Activated naive CD4-positive, alpha-beta T cell treated with anti-CD3 and anti-CD28 coated beads, Interleukin-2, amount 50 U/mL, for 24 hours (primary cell): ENCODE results near the gene FLNB.
A peak's percentile ranks its signal among the peaks of the same experiment; 100 is the strongest.

ENCODE experiments used
- H3K27ac Mint-ChIP-seq: one replicate; pipeline ENCODE4 v1.8.0; 2021; ENCODE audit warnings: mild to moderate bottlenecking, mixed read lengths
- H3K27me3 Mint-ChIP-seq: one replicate; pipeline ENCODE4 v1.8.0; 2021; ENCODE audit warnings: mixed read lengths
- H3K36me3 Mint-ChIP-seq: one replicate; pipeline ENCODE4 v1.8.0; 2021; ENCODE audit warnings: mixed read lengths
- H3K4me1 Mint-ChIP-seq: one replicate; pipeline ENCODE4 v1.8.0; 2021; ENCODE audit warnings: mixed read lengths
- H3K4me3 Mint-ChIP-seq: one replicate; pipeline ENCODE4 v1.8.0; 2021; ENCODE audit warnings: mild to moderate bottlenecking, mixed read lengths
- H3K9me3 Mint-ChIP-seq: one replicate; pipeline ENCODE4 v1.8.0; 2021; ENCODE audit warnings: mixed read lengths

FLNB gene, protein sequence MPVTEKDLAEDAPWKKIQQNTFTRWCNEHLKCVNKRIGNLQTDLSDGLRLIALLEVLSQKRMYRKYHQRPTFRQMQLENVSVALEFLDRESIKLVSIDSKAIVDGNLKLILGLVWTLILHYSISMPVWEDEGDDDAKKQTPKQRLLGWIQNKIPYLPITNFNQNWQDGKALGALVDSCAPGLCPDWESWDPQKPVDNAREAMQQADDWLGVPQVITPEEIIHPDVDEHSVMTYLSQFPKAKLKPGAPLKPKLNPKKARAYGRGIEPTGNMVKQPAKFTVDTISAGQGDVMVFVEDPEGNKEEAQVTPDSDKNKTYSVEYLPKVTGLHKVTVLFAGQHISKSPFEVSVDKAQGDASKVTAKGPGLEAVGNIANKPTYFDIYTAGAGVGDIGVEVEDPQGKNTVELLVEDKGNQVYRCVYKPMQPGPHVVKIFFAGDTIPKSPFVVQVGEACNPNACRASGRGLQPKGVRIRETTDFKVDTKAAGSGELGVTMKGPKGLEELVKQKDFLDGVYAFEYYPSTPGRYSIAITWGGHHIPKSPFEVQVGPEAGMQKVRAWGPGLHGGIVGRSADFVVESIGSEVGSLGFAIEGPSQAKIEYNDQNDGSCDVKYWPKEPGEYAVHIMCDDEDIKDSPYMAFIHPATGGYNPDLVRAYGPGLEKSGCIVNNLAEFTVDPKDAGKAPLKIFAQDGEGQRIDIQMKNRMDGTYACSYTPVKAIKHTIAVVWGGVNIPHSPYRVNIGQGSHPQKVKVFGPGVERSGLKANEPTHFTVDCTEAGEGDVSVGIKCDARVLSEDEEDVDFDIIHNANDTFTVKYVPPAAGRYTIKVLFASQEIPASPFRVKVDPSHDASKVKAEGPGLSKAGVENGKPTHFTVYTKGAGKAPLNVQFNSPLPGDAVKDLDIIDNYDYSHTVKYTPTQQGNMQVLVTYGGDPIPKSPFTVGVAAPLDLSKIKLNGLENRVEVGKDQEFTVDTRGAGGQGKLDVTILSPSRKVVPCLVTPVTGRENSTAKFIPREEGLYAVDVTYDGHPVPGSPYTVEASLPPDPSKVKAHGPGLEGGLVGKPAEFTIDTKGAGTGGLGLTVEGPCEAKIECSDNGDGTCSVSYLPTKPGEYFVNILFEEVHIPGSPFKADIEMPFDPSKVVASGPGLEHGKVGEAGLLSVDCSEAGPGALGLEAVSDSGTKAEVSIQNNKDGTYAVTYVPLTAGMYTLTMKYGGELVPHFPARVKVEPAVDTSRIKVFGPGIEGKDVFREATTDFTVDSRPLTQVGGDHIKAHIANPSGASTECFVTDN (N-terminal part only)

DNA sequence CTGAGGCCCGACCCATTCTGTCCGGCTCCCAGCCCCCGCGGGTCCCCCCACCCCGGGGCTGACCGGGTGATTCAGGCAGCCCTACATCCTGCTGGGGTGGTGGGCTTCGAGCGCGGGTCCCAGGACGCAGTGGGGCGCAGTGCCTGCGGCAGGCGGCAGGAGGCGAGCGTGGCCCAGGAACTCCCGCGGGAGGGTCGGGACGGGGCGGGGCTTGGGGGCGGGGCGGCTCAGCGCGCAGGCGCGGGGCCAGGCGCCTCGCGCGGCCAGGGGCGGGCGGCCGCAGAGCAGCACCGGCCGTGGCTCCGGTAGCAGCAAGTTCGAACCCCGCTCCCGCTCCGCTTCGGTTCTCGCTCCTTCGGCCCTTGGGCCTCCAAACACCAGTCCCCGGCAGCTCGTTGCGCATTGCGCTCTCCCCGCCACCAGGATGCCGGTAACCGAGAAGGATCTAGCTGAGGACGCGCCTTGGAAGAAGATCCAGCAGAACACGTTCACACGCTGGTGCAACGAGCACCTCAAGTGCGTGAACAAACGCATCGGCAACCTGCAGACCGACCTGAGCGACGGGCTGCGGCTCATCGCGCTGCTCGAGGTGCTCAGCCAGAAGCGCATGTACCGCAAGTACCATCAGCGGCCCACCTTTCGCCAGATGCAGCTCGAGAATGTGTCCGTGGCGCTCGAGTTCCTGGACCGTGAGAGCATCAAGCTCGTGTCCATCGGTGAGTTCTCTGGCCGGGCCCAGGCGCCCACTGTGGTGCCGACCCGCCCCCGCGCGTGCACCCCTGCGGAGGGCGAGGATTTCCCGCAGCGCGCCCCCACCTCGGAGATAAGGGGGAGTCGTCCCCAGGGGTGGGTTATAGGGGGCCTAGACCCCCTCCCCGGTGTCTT, at the start of gene FLNB:
TSS of gene FLNB (plus strand) at position 282 of the 885 bp plus-strand sequence. CDS start at position 425, 143 bp downstream.
- Mint-ChIP-seq H3K27me3 (no peaks in the 10 kb centered on the region), H3K27ac (peak within 1 kb of the TSS; percentile 46), H3K4me1 (peaks cover 39% of the 10 kb centered on the region), H3K9me3 (no peaks in the 10 kb centered on the region), H3K4me3 (peak within 1 kb of the TSS; percentile 90), H3K36me3 (peaks cover 3% of the 10 kb centered on the region)

GRCh38 chr3:57958642-57959422, 49.4 kb upstream of the FLNB start:
- Mint-ChIP-seq H3K36me3 (no peaks in the 10 kb centered on the region), H3K4me3 (no peak overlapping the region)

GRCh38 chr3:57959423-57960173, 48.6 kb upstream of the FLNB start:
- Mint-ChIP-seq H3K27ac (no peak overlapping the region), H3K4me3 (no peak overlapping the region), H3K9me3 (no peaks in the 10 kb centered on the region), H3K27me3 (no peaks in the 10 kb centered on the region), H3K36me3 (no peaks in the 10 kb centered on the region), H3K4me1 (no peaks in the 10 kb centered on the region)

More at GRCh38 chr3:57958642-57959422, 49.4 kb upstream of the FLNB start:
- no peaks in the 10 kb centered on the region for H3K4me1 Mint-ChIP-seq
- H3K27ac Mint-ChIP-seq = peak overlapping the region; percentile 68
- H3K9me3 Mint-ChIP-seq = no peaks in the 10 kb centered on the region
- H3K27me3 Mint-ChIP-seq = no peaks in the 10 kb centered on the region

DNA sequence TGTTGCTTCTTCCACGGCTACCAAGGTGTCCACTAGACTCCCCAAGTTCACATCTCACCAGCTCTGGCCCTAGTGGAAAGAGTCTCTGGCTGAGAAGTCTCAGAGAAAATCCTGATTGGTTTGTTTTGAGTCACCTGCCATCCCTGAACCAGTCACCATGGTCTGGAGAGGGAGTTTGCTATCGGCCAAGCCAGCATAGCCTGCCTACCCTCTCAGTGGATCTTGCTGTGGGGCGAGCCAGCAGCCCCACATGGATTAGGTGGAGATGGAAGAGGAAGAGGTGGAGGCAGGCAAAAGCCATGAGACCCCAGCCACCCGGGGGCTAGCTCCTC, 48.1 kb upstream of the FLNB start:
- Mint-ChIP-seq H3K27ac (no peak overlapping the region), H3K4me1 (no peaks in the 10 kb centered on the region), H3K4me3 (no peak overlapping the region), H3K9me3 (no peaks in the 10 kb centered on the region), H3K36me3 (no peaks in the 10 kb centered on the region), H3K27me3 (no peaks in the 10 kb centered on the region)

GRCh38 chr3:57961177-57961827, 46.9 kb upstream of the FLNB start:
- Mint-ChIP-seq H3K36me3 (no peaks in the 10 kb centered on the region), H3K27ac (no peak overlapping the region), H3K4me3 (no peak overlapping the region), H3K4me1 (no peaks in the 10 kb centered on the region), H3K9me3 (no peaks in the 10 kb centered on the region), H3K27me3 (no peaks in the 10 kb centered on the region)

- Mint-ChIP-seq H3K4me1 (peaks cover under 1% of the 10 kb centered on the region), H3K9me3 (no peaks in the 10 kb centered on the region), H3K36me3 (no peaks in the 10 kb centered on the region), H3K4me3 (no peak overlapping the region), H3K27me3 (no peaks in the 10 kb centered on the region), H3K27ac (no peak overlapping the region)
These were observed 46.3 kb upstream of the FLNB start for GRCh38 chr3:57961828-57962447.

DNA sequence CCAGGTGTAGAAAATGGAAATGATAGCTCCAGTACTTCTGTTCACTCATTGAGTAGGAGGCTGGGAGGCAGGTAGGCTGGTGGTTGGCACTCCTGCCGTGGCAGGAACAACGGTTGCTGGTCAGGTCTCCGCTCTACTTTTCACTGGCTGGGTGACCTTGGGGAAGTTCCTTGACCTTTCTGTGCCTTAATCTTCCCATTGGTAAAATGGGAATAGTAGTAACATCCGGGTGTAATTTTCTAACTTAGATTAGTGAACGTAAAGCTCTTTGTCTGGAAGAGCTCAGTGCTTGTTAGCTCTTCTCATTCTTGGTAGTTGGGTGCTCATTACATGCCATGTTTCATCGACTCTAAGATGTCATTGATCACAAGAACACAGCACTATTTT, 45.8 kb upstream of the FLNB start:
- peaks cover 5% of the 10 kb centered on the region for H3K4me1 Mint-ChIP-seq
- no peaks in the 10 kb centered on the region for H3K36me3 Mint-ChIP-seq
- no peaks in the 10 kb centered on the region for H3K9me3 Mint-ChIP-seq
- no peak overlapping the region for H3K4me3 Mint-ChIP-seq
- no peaks in the 10 kb centered on the region for H3K27me3 Mint-ChIP-seq
- no peak overlapping the region for H3K27ac Mint-ChIP-seq

DNA sequence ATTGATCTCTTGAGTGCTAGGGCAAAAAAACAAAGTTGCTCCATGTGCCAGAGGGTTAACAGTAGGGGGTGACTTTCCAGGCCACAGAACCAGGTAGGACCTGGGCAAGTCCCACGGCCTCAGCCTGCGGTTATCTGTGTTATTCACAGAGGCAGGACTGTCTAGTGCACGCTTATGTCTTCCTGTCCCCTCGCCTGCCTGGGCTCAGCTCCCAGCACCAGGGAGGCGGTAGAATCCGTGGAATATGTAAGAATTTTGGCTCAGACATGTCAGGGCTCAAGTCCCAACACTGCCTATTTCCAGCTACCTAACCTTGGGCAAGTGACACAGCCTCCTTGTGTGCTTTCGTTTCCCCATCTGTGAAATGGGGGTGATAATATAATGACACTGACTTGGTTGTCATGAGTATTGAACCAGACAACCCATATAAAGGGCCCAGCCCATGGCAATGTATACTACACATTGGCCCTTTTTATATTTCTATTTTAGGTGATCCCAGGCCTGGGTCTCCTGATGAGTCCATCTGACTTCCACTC, 44.3 kb upstream of the FLNB start:
- Mint-ChIP-seq H3K36me3 (no peaks in the 10 kb centered on the region), H3K27me3 (no peaks in the 10 kb centered on the region), H3K27ac (no peak overlapping the region)

DNA sequence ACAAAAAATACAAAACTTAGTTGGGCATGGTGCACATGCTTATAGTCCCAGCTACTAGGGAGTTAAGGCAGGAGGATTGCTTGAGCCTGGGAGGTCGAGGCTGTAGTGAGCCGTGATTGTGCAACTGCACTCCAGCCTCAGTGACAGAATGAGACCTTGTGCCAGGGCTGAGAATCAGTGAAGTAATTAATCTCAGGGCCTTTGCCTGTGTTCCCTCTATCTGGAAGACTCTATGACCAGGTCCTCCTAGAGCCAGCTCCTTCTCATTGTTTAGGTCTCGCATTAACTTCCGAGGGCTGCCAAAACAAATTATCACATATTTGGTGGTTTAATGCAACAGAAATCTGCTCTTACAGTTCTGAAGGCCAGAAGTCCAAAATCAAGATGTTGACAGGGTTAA, 41.4 kb upstream of the FLNB start:
- Mint-ChIP-seq H3K27me3 (no peaks in the 10 kb centered on the region), H3K36me3 (no peaks in the 10 kb centered on the region), H3K9me3 (no peaks in the 10 kb centered on the region), H3K4me1 (peaks cover 18% of the 10 kb centered on the region), H3K27ac (no peak overlapping the region), H3K4me3 (no peak overlapping the region)

More for the DNA sequence above, 44.3 kb upstream of the FLNB start:
- Mint-ChIP-seq H3K9me3 (no peaks in the 10 kb centered on the region), H3K4me3 (no peak overlapping the region), H3K4me1 (peaks cover 16% of the 10 kb centered on the region)

GRCh38 chr3:57967590-57967989, 40.6 kb upstream of the FLNB start:
- H3K4me3 Mint-ChIP-seq = no peak overlapping the region
- peak overlapping the region; percentile 55 for H3K27ac Mint-ChIP-seq
- no peaks in the 10 kb centered on the region for H3K9me3 Mint-ChIP-seq
- no peaks in the 10 kb centered on the region for H3K27me3 Mint-ChIP-seq
- H3K4me1 Mint-ChIP-seq = peaks cover 23% of the 10 kb centered on the region
- no peaks in the 10 kb centered on the region for H3K36me3 Mint-ChIP-seq

DNA sequence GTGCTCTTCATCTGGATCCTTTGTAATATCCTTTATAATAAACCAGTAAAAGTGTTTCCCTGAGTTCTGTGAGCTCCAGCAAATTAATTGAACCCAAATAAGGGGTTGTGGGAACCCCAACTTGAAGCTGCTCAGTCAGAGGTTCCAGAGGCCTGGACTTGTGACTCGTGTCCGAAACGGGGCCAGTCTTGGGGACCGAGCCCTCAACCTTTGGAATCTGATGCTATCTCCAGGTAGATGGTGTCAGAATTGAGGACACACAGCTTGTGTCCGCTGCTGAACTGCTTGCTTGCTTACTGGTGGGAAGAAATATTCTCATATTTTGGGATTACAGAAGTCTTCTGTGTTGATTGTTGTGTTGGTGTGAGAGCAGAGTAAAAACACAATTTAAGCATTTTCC, 39.7 kb upstream of the FLNB start:
- Mint-ChIP-seq H3K27me3 (no peaks in the 10 kb centered on the region), H3K4me1 (peaks cover 23% of the 10 kb centered on the region), H3K9me3 (no peaks in the 10 kb centered on the region), H3K36me3 (no peaks in the 10 kb centered on the region), H3K27ac (peak overlapping the region; percentile 23), H3K4me3 (no peak overlapping the region)

GRCh38 chr3:57971975-57972374, 36.2 kb upstream of the FLNB start:
- Mint-ChIP-seq H3K4me3 (no peak overlapping the region), H3K36me3 (no peaks in the 10 kb centered on the region), H3K27ac (no peak overlapping the region), H3K4me1 (peaks cover 22% of the 10 kb centered on the region), H3K9me3 (no peaks in the 10 kb centered on the region), H3K27me3 (no peaks in the 10 kb centered on the region)
